ENCODE results near the gene TLL1. TPM values are rescaled to one million over a fixed set of nuclear protein-coding genes. Genes with fewer than 3 reads are reported as not detected.

The TLL1 gene
- polyA plus RNA-seq, 1 donor from 2014 or later: not detected

- Mint-ChIP-seq H3K27ac (no peak overlapping the region), H3K4me1 (no peaks in the 10 kb centered on the region), H3K36me3 (no peaks in the 10 kb centered on the region), H3K9me3 (no peaks in the 10 kb centered on the region), H3K4me3 (no peak overlapping the region), H3K27me3 (no peaks in the 10 kb centered on the region)
These were observed 161.9 kb downstream of the TLL1 start for GRCh38 chr4:166034965-166035364.

- Mint-ChIP-seq H3K4me1 (no peaks in the 10 kb centered on the region), H3K36me3 (no peaks in the 10 kb centered on the region), H3K9me3 (no peaks in the 10 kb centered on the region), H3K27ac (no peak overlapping the region), H3K4me3 (no peak overlapping the region), H3K27me3 (no peaks in the 10 kb centered on the region)
These were observed 166.8 kb downstream of the TLL1 start for GRCh38 chr4:166039822-166040221.

GRCh38 chr4:166042510-166043055 is 169.5 kb downstream of the TLL1 start:
- Mint-ChIP-seq H3K4me3 (no peak overlapping the region), H3K9me3 (no peaks in the 10 kb centered on the region)

GRCh38 chr4:166043801-166044200 is 170.8 kb downstream of the TLL1 start:
- no peaks in the 10 kb centered on the region for H3K27me3 Mint-ChIP-seq
- H3K4me1 Mint-ChIP-seq: no peaks in the 10 kb centered on the region
- H3K9me3 Mint-ChIP-seq: no peaks in the 10 kb centered on the region
- H3K36me3 Mint-ChIP-seq: no peaks in the 10 kb centered on the region
- no peak overlapping the region for H3K27ac Mint-ChIP-seq
- H3K4me3 Mint-ChIP-seq: no peak overlapping the region

More at GRCh38 chr4:166042510-166043055, 169.5 kb downstream of the TLL1 start:
- Mint-ChIP-seq H3K27me3 (no peaks in the 10 kb centered on the region), H3K36me3 (no peaks in the 10 kb centered on the region), H3K27ac (no peak overlapping the region), H3K4me1 (no peaks in the 10 kb centered on the region)

- H3K4me1 Mint-ChIP-seq: no peaks in the 10 kb centered on the region
These were observed 171.8 kb downstream of the TLL1 start for GRCh38 chr4:166044871-166045270.

GRCh38 chr4:166045457-166045856 is 172.4 kb downstream of the TLL1 start:
- Mint-ChIP-seq H3K36me3 (no peaks in the 10 kb centered on the region), H3K4me1 (no peaks in the 10 kb centered on the region), H3K9me3 (no peaks in the 10 kb centered on the region), H3K27me3 (no peaks in the 10 kb centered on the region), H3K4me3 (no peak overlapping the region), H3K27ac (no peak overlapping the region)

More at GRCh38 chr4:166044871-166045270, 171.8 kb downstream of the TLL1 start:
- Mint-ChIP-seq H3K36me3 (no peaks in the 10 kb centered on the region), H3K27ac (no peak overlapping the region), H3K27me3 (no peaks in the 10 kb centered on the region), H3K9me3 (no peaks in the 10 kb centered on the region), H3K4me3 (no peak overlapping the region)

- no peaks in the 10 kb centered on the region for H3K4me1 Mint-ChIP-seq
- H3K27ac Mint-ChIP-seq: no peak overlapping the region
- H3K4me3 Mint-ChIP-seq: no peak overlapping the region
- no peaks in the 10 kb centered on the region for H3K27me3 Mint-ChIP-seq
- H3K9me3 Mint-ChIP-seq: peaks cover 0 to 3% (median 2%) of the 10 kb centered on the region in 3 donors
- H3K36me3 Mint-ChIP-seq: no peaks in the 10 kb centered on the region
These were observed 176.0 kb downstream of the TLL1 start for GRCh38 chr4:166049036-166049435.

GRCh38 chr4:166064721-166065120 is 191.7 kb downstream of the TLL1 start:
- no peak overlapping the region for H3K27ac Mint-ChIP-seq
- H3K4me1 Mint-ChIP-seq: no peaks in the 10 kb centered on the region
- H3K9me3 Mint-ChIP-seq: peaks cover 0 to 3% (median 0%) of the 10 kb centered on the region in 3 donors
- H3K36me3 Mint-ChIP-seq: no peaks in the 10 kb centered on the region
- no peak overlapping the region for H3K4me3 Mint-ChIP-seq
- H3K27me3 Mint-ChIP-seq: no peaks in the 10 kb centered on the region

- no peaks in the 10 kb centered on the region for H3K4me1 Mint-ChIP-seq
- H3K27ac Mint-ChIP-seq: no peak overlapping the region
- no peaks in the 10 kb centered on the region for H3K36me3 Mint-ChIP-seq
These were observed 192.3 kb downstream of the TLL1 start for GRCh38 chr4:166065324-166065723.

GRCh38 chr4:166066936-166067335 is 193.9 kb downstream of the TLL1 start:
- no peaks in the 10 kb centered on the region for H3K36me3 Mint-ChIP-seq
- H3K9me3 Mint-ChIP-seq: peaks cover 0 to 3% (median 0%) of the 10 kb centered on the region in 3 donors
- no peak overlapping the region for H3K27ac Mint-ChIP-seq
- H3K27me3 Mint-ChIP-seq: no peaks in the 10 kb centered on the region
- no peak overlapping the region for H3K4me3 Mint-ChIP-seq
- peaks cover 0 to 2% (median 0%) of the 10 kb centered on the region in 3 donors for H3K4me1 Mint-ChIP-seq

More at GRCh38 chr4:166065324-166065723, 192.3 kb downstream of the TLL1 start:
- Mint-ChIP-seq H3K9me3 (peaks cover 0 to 3% (median 0%) of the 10 kb centered on the region in 3 donors), H3K27me3 (no peaks in the 10 kb centered on the region), H3K4me3 (no peak overlapping the region)

- H3K4me1 Mint-ChIP-seq: peaks cover 0 to 2% (median 0%) of the 10 kb centered on the region in 3 donors
- H3K4me3 Mint-ChIP-seq: no peak overlapping the region
- H3K27me3 Mint-ChIP-seq: no peaks in the 10 kb centered on the region
- no peak overlapping the region for H3K27ac Mint-ChIP-seq
- no peaks in the 10 kb centered on the region for H3K36me3 Mint-ChIP-seq
- H3K9me3 Mint-ChIP-seq: no peaks in the 10 kb centered on the region
These were observed 194.9 kb downstream of the TLL1 start for GRCh38 chr4:166067915-166068314.

GRCh38 chr4:166073783-166074182 is 200.7 kb downstream of the TLL1 start:
- Mint-ChIP-seq H3K9me3 (peaks cover 0 to 3% (median 0%) of the 10 kb centered on the region in 3 donors), H3K4me3 (no peak overlapping the region)

GRCh38 chr4:166075599-166075998 is 202.6 kb downstream of the TLL1 start:
- peak overlapping the region in 1 of 3 donors; percentile 2 for H3K27ac Mint-ChIP-seq
- H3K4me1 Mint-ChIP-seq: peaks cover 0 to 2% (median 0%) of the 10 kb centered on the region in 3 donors
- no peaks in the 10 kb centered on the region for H3K36me3 Mint-ChIP-seq
- H3K9me3 Mint-ChIP-seq: peaks cover 0 to 7% (median 3%) of the 10 kb centered on the region in 3 donors
- H3K4me3 Mint-ChIP-seq: no peak overlapping the region
- no peaks in the 10 kb centered on the region for H3K27me3 Mint-ChIP-seq

More at GRCh38 chr4:166073783-166074182, 200.7 kb downstream of the TLL1 start:
- Mint-ChIP-seq H3K27ac (no peak overlapping the region), H3K4me1 (peaks cover 0 to 2% (median 0%) of the 10 kb centered on the region in 3 donors), H3K36me3 (no peaks in the 10 kb centered on the region), H3K27me3 (no peaks in the 10 kb centered on the region)

GRCh38 chr4:166077782-166078181 is 204.7 kb downstream of the TLL1 start:
- no peaks in the 10 kb centered on the region for H3K4me1 Mint-ChIP-seq
- H3K27me3 Mint-ChIP-seq: no peaks in the 10 kb centered on the region
- H3K4me3 Mint-ChIP-seq: no peak overlapping the region
- H3K36me3 Mint-ChIP-seq: no peaks in the 10 kb centered on the region
- peaks cover 0 to 7% (median 3%) of the 10 kb centered on the region in 3 donors for H3K9me3 Mint-ChIP-seq
- H3K27ac Mint-ChIP-seq: no peak overlapping the region

- Mint-ChIP-seq H3K4me3 (no peak overlapping the region), H3K27ac (no peak overlapping the region), H3K9me3 (peaks cover 0 to 7% (median 3%) of the 10 kb centered on the region in 3 donors), H3K27me3 (no peaks in the 10 kb centered on the region), H3K4me1 (no peaks in the 10 kb centered on the region), H3K36me3 (no peaks in the 10 kb centered on the region)
These were observed 205.3 kb downstream of the TLL1 start for GRCh38 chr4:166078383-166078782.

GRCh38 chr4:166078955-166079354 is 205.9 kb downstream of the TLL1 start:
- H3K36me3 Mint-ChIP-seq: no peaks in the 10 kb centered on the region
- no peak overlapping the region for H3K27ac Mint-ChIP-seq
- H3K4me3 Mint-ChIP-seq: no peak overlapping the region
- H3K4me1 Mint-ChIP-seq: no peaks in the 10 kb centered on the region
- peaks cover 0 to 7% (median 3%) of the 10 kb centered on the region in 3 donors for H3K9me3 Mint-ChIP-seq
- H3K27me3 Mint-ChIP-seq: no peaks in the 10 kb centered on the region

Data from IgD-negative memory B cell (primary cell).